Measurements from ENCODE around the gene BAIAP2L1.

BAIAP2L1 gene

DNA sequence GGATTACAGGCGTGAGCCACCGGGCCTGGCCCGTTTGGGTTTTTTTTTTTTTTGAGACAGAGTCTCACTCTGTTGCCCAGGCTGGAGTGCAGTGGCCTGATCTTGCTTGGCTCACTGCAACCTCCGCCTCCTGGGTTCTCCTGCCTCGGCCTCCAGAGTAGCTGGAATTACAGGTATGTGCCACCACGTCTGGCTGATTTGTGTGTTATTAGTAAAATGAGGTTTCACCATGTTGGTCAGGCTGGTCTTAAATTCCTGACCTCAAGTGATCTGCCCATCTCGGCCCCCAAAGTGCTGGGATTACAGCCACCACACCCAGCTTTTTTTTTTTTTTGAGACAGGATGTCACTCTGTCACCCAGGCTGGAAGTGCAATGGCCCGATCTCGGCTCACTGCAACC, 5.9 kb upstream of the BAIAP2L1 start:
- DNase-seq (ENCODE audit: low spot score), result no peak
- TF ChIP-seq, protein P1, sequence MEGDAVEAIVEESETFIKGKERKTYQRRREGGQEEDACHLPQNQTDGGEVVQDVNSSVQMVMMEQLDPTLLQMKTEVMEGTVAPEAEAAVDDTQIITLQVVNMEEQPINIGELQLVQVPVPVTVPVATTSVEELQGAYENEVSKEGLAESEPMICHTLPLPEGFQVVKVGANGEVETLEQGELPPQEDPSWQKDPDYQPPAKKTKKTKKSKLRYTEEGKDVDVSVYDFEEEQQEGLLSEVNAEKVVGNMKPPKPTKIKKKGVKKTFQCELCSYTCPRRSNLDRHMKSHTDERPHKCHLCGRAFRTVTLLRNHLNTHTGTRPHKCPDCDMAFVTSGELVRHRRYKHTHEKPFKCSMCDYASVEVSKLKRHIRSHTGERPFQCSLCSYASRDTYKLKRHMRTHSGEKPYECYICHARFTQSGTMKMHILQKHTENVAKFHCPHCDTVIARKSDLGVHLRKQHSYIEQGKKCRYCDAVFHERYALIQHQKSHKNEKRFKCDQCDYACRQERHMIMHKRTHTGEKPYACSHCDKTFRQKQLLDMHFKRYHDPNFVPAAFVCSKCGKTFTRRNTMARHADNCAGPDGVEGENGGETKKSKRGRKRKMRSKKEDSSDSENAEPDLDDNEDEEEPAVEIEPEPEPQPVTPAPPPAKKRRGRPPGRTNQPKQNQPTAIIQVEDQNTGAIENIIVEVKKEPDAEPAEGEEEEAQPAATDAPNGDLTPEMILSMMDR (IDR thresholded peaks at IDR 0.05; ENCODE audit: extremely low read depth, missing control alignments), result no peak

DNA sequence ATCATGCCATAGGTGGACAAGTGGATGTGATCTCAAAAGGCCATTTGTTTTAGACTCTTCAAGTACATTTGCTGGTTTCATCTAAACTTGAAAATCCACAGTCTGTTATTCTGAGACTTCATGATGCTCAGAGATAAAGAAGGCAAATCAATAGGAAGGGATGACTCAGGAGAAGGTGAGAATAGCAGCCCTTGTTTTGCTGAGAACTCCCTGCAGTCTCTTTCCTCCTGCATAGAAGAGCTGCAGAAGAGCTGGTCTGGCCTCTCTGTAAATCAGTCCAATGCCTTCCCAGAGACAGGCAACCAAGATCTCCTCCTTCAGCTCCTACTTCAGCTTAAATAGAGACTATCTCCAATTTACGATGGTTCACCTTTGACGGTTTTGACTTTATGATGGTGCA, 4.0 kb upstream of the BAIAP2L1 start:
- no peak for DNase-seq (ENCODE audit: low spot score)
- TF ChIP-seq, protein P1 (IDR thresholded peaks at IDR 0.05; ENCODE audit: extremely low read depth, missing control alignments), result no peak

DNA sequence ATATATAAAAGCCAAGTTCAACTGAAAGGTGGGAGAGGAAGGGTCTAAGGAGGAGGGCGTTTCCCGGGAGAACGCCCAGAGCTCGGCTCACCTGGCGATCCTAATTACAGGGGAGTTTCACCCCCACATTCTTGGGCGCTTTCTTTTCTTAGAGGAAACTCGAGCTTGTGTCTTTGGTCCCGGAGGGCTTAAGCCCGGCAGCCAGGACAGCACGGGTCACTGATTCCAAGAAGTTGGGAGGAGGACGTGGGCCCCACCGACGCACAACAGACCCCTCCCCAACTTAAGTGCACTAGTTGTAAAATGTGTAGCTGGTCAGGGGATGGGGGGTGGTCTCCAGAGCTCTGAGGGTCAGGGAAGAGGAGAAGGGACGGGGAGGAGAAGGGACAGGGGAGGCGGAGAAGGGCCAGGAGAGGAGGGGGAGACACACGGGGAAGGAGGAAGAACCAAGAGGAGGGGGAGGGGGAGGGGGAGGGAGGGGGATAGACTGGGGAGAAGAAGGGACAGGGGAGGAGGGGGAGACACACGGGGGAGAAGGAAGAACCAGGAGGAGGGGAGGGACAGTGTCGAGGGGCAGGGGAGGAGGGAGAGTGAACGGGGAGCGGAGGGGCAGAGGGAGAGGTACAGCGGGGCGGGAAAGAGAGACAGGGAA, 874 bp downstream of the BAIAP2L1 start:
- TF ChIP-seq, protein P1 (IDR thresholded peaks at IDR 0.05; ENCODE audit: extremely low read depth, missing control alignments), result no peak
- peak; percentile 50 for DNase-seq (ENCODE audit: low spot score)

DNA sequence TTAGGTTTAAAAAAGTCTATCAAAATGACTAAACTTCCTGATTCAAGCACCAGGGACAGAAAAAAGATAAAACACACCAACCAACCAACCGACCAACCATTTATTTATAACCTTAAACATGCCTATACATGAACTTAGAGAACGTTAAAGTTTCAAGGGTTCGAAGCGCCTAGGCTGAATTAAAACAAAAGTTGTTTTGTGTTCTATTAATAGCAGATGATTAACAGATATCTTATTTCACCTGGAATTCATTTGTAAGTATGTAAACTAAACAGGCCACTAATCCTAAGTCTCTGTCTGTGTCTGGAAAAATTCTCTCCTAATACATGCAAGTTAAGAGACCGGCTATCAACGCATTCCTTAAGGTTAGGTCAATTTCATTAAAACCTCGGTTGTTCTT, 1.4 kb downstream of the BAIAP2L1 start:
- no peak for DNase-seq (ENCODE audit: low spot score)
- TF ChIP-seq, protein P1 (IDR thresholded peaks at IDR 0.05; ENCODE audit: extremely low read depth, missing control alignments), result no peak

GRCh38 chr7:98398567-98399372, 2.1 kb downstream of the BAIAP2L1 start:
- TF ChIP-seq, protein P1 (IDR thresholded peaks at IDR 0.05; ENCODE audit: extremely low read depth, missing control alignments), result no peak
- no peak for DNase-seq (ENCODE audit: low spot score)

GRCh38 chr7:98396768-98397167, 4.1 kb downstream of the BAIAP2L1 start:
- TF ChIP-seq, protein P1 (IDR thresholded peaks at IDR 0.05; ENCODE audit: extremely low read depth, missing control alignments), result no peak
- DNase-seq (ENCODE audit: low spot score), result no peak

GRCh38 chr7:98395951-98396350, 4.9 kb downstream of the BAIAP2L1 start:
- TF ChIP-seq, protein P1 (IDR thresholded peaks at IDR 0.05; ENCODE audit: extremely low read depth, missing control alignments), result no peak
- no peak for DNase-seq (ENCODE audit: low spot score)

All from GM20000 (cell line).